Stimulated activated CD4-positive, alpha-beta T cell treated with anti-CD3 and anti-CD28 coated beads, TNF-alpha, amount 100 ng/mL, for 48 hours (primary cell): ENCODE measurements around the gene SCGB3A2.
"Not testable (repeated sequence)": the region's sequence is repeated elsewhere in the genome, so short reads cannot be mapped to it uniquely, and the experiment has no call there.

Experiments used
- DNase-seq, 3 donors: peaks; one replicate each; pipeline ENCODE4 v3.0.0-alpha.2; 2020; ENCODE audit warnings: low read depth in 3 of 3

SCGB3A2 gene

GRCh38 chr5:147863454-147864158 lies 14.9 kb upstream of the SCGB3A2 start:
- DNase-seq = no peak

- DNase-seq = no peak
Observed at GRCh38 chr5:147869112-147869511, 9.4 kb upstream of the SCGB3A2 start.

DNA sequence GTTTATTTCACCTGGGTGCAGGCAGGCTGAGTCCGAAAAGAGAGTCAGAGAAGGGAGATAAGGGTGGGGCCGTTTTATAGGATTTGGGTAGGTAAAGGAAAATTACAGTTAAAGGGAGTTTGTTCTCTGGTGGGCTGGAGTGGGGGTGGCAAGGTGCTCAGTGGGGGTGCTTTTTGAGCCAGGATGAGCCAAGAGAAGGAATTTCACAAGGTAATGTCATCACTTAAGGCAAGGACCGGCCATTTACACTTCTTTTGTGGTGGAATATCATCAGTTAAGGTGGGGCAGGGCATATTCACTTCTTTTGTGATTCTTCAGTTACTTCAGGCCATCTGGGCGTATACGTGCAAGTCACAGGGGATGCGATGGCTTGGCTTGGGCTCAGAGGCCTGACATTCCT lies 8.6 kb upstream of the SCGB3A2 start:
- not testable (repeated sequence) for DNase-seq

DNA sequence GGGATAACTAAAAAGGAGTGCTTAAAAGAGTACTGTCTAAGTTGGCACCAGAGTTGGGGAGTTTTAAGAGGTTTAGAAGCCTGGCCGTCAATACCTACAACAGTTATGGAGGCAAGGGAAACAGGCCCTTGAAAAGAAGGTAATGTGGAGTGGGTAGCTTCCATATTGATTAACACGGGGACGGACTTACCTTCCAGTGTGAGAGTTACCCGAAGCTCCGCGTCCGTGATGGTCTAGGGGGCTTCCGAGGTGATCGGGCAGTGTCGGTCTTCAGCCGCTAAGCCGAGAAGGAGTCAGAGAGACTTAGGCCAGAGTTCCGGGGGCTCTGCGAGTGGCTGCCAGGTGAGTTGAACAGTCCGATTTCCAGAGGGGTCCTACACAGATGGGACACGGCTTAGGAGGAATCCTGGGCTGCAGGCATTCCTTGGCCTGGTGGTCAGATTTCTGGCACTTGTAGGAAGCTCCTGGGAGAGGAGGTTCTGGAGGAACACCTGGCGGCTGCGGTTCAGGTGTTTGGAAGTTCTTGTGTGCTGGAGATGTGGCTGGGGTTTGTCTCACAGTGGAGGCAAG lies 6.4 kb upstream of the SCGB3A2 start:
- DNase-seq = not testable (repeated sequence)

- not testable (repeated sequence) for DNase-seq
Observed at GRCh38 chr5:147872744-147873435, 5.6 kb upstream of the SCGB3A2 start.

DNA sequence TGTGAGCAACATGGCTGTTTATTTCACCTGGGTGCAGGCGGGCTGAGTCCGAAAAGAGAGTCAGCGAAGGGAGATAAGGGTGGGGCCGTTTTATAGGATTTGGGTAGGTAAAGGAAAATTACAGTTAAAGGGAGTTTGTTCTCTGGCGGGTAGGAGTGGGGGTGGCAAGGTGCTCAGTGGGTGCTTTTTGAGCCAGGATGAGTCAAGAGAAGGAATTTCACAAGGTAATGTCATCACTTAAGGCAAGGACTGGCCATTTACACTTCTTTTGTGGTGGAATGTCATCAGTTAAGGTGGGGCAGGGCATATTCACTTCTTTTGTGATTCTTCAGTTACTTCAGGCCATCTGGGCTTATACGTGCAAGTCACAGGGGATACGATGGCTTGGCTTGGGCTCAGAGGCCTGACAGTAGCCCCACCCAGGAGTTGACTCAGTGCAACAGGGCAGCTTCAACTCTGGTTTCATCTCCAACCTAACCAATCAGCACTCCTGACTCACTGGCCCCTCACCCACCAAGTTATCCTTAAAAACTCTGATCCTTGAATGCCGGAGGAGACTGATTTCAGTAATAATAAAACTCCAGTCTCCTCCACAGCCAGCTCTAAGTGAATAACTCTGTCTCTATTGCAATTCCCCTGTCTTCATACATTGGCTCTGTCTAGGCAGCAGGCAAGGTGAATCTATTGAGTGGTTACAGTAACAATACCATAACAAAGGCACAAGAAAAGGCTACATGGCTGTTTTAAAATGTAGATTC lies 4.2 kb upstream of the SCGB3A2 start:
- DNase-seq = not testable (repeated sequence)

- no peak for DNase-seq
Observed at GRCh38 chr5:147874910-147875367, 3.6 kb upstream of the SCGB3A2 start.

DNA sequence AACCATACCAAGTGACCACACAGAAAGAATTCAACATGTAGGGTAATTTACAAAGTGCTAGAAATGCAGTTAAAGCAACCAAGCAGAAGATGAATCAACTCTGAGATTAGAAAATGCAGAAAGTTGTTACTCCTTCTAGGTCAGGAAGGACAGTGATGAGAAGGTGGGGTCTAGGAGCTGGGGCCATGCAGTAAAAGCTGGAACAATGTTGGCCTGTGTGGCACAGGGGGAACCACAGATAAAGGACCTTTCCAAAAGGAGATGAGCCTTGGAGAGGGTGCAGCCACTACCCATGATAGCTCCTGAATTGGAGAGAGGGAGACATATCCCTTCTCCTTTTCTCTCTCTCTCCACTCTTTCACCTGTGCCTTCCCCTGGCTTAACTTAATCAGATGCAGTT lies 2.4 kb upstream of the SCGB3A2 start:
- no peak for DNase-seq

DNA sequence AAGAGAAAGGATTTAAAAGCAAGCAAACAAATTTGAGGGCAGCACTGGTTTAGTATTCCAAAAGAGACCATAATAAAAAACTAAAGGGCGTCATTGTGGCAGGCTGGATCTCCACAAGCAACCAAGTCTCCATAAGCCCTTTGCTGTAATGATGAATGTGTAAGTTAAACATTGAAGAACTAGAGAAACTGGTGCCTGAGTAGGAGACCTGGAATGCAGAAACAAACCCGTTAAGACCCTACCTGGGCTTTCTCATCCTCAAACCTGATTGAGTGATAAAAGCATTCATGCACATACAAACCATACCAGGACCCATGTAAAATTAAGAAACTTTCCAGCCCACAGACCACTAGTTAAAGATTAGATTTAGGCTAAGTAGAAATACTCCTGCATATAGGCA lies 1.9 kb upstream of the SCGB3A2 start:
- DNase-seq = no peak

DNA sequence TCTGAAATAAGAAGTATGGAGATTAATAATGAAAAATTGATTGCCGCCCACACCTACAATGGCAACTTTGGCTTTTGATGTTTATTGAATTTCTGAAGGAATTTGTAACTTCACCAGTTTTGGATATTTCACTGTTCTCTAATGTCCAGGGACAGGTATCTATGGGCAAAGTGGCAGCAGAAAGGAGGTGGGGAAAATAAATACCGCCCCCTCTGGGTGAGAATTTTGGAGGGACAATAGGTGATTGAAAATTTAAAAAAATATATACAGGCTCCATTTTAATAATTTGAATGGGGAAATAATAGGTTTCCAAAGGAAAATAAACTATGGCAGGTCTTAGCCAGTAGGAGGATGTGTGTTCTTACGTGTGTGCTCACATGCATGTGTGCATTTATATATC lies 1.3 kb downstream of the SCGB3A2 start:
- no peak for DNase-seq

DNA sequence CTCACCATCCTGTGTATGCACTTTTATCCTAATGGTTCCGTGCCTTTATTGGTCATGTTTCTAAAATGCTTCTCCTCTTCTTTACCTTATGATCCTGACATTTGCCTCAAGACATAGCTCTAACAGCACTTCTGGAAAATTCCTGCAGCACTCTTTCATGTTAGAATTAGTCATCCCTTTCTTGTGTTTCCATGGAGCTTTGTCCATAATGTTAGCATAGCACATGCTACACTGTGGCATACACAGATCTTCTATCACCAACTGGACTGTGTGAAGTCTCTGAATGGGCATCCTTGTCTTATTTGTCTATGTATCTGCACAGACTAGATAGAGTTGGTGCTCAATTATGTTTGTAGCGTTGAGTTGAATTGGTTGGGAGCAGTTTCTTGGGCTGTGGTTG lies 2.0 kb downstream of the SCGB3A2 start:
- no peak for DNase-seq

- DNase-seq = no peak
Observed at GRCh38 chr5:147882586-147883313, 4.2 kb downstream of the SCGB3A2 start.

GRCh38 chr5:147887026-147887627 lies 8.6 kb downstream of the SCGB3A2 start:
- DNase-seq = no peak

DNA sequence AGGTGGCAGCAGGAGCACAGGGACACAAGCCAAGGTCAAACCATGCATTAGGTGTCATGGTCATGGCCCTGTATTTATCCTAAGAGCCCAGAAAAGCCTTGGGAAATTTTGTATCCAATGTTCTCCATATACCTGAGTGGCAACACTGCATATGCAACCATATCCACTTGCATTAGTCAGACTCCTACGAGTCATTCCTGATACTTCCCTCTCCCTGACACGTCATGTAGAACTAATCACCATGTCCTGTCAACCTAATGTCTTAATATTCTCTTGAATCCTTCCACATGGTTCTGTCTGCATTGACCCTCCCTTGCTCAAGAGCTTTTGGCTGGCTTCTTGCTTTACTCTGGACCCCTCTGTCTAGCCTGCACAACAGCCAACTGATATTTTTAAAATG lies 9.4 kb downstream of the SCGB3A2 start:
- no peak for DNase-seq

- DNase-seq = no peak
Observed at GRCh38 chr5:147892696-147893296, 14.3 kb downstream of the SCGB3A2 start.

GRCh38 chr5:147893820-147894219 lies 15.3 kb downstream of the SCGB3A2 start:
- no peak for DNase-seq

DNA sequence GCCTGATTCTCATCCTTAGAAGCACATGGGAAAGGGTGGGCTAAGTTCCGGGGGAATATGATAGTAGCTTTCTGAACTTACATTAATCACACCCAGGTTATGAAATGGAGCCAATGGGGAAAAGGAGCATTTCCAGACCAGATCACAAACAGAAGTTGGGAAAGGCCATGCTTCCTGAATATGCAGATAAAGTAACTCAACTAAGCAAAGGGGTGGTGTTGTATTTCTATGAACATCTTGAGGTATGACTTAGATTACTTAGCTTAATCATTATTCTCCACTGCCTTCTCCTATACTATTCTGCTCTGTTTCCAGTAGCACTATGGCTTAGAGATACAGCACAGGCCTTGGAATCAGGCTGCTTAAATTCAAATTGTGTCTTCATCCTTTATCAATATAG lies 17.4 kb downstream of the SCGB3A2 start:
- no peak for DNase-seq

DNA sequence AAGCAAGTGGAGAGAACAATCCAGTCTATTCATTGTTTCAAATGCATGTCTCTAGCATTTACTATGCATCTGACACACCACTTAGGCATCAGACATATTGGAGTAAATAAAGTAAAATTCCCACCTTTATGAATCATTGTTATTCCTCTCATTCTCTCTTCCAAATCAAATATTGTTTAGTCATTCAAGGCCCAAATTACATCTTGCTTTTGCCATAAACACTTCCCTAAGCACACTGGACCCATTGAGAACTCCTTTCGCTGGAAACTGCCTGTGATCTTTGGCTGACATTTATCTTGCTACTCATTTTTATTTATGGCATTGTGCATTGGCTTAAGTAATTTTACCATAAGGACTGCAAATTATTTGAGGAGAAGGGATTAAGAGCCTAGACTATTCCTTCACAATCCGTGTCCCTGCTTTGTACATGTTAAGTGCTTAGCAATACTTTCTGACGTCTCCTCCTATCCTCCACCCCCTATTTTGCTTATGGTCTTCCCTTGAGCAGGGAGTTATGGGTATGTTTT lies 20.4 kb downstream of the SCGB3A2 start:
- DNase-seq = no peak

- no peak for DNase-seq
Observed at GRCh38 chr5:147901599-147902039, 23.1 kb downstream of the SCGB3A2 start.

DNA sequence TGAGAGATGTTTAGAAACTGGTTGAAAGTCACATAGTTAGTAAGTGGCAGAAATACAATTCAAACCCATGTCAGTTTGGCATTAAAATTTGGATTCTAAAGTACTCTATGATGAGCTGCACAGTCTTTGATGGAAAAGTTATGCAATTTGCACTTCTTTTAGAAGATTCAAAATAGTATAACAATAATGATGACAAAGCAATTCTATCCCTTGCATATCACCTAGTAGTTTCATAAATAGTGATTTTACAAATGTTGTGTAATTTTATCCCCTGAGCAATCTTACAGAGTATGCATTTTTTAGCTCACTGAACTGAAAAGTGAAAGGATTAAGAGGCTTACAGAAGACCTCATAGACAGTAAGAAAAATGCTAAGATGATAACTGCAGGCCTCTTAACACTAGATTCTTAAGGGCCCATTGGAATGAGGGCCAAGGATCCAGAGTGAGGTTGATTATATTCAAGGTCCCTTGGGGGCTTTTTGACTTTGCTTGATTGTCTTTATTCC lies 24.2 kb downstream of the SCGB3A2 start:
- no peak for DNase-seq
